NCI-H2107 (cell line): ENCODE data around the gene TNNT3.
"Not testable (repeated sequence)": the region's sequence is repeated elsewhere in the genome, so short reads cannot be mapped to it uniquely, and the experiment has no call there.

Experiments
- DNase-seq: peaks from one replicate; lab custom pipeline; 2025; lab: John Stamatoyannopoulos, UW

Gene TNNT3

GRCh38 chr11:1935156-1936071, 15.9 kb downstream of the TNNT3 start:
- DNase-seq: no peak

- no peak for DNase-seq
These were observed 16.7 kb downstream of the TNNT3 start for GRCh38 chr11:1936072-1936780.

GRCh38 chr11:1936781-1937615, 17.5 kb downstream of the TNNT3 start:
- no peak for DNase-seq

GRCh38 chr11:1937616-1938342, 18.3 kb downstream of the TNNT3 start:
- no peak for DNase-seq

- no peak for DNase-seq
These were observed 19.0 kb downstream of the TNNT3 start for GRCh38 chr11:1938343-1939005.

GRCh38 chr11:1939006-1939625, 19.6 kb downstream of the TNNT3 start:
- DNase-seq: no peak

GRCh38 chr11:1939788-1940187, 20.3 kb downstream of the TNNT3 start:
- not testable (repeated sequence) for DNase-seq

GRCh38 chr11:1942558-1943260, 23.2 kb downstream of the TNNT3 start:
- no peak for DNase-seq

- no peak for DNase-seq
These were observed 24.1 kb downstream of the TNNT3 start for GRCh38 chr11:1943576-1943975.

GRCh38 chr11:1943977-1944376, 24.5 kb downstream of the TNNT3 start:
- peak; percentile 66 for DNase-seq

GRCh38 chr11:1946812-1947484, 27.4 kb downstream of the TNNT3 start, which contains the start of gene MRPL23:
MRPL23 (plus strand) TSS chr11:1947332; CDS start chr11:1947363, 31 bp downstream.
- no peak for DNase-seq

- no peak for DNase-seq
These were observed 28.2 kb downstream of the TNNT3 start for GRCh38 chr11:1947592-1948237.

GRCh38 chr11:1948389-1948788, 28.9 kb downstream of the TNNT3 start:
- DNase-seq: no peak

GRCh38 chr11:1949302-1949701, 29.8 kb downstream of the TNNT3 start:
- no peak for DNase-seq

GRCh38 chr11:1949922-1950321, 30.4 kb downstream of the TNNT3 start:
- DNase-seq: no peak

- DNase-seq: no peak
These were observed 33.4 kb downstream of the TNNT3 start for GRCh38 chr11:1952806-1953482.

GRCh38 chr11:1953489-1954266, 34.2 kb downstream of the TNNT3 start:
- no peak for DNase-seq
